A673 (cell line): Measurements from ENCODE around the gene HOXD8. TPM values are rescaled to one million over a fixed set of nuclear protein-coding genes. Genes with fewer than 3 reads are reported as not detected.

Source experiments
- BruUV-seq: library from RNA; stranded (reverse); fragments of 400-500 nt; replicated peaks from 2 replicates; lab custom pipeline; 2021; lab: Mats Ljungman, UMichigan
- CTCF ChIA-PET: fragments of 300-600 bp; sonication (Branson Sonifier 250); formaldehyde crosslinking; loops from one replicate; lab custom pipeline; 2022; ENCODE audit warnings: antibody characterized with exemption; lab: Charles Lee
- POLR2A ChIA-PET: fragments of 300-600 bp; sonication (Branson Sonifier 250); formaldehyde crosslinking; loops from one replicate; lab custom pipeline; 2022; ENCODE audit warnings: antibody characterized with exemption; ENCODE audit not compliant: low non-redundant PET; lab: Charles Lee
- DNase-seq: peaks from one replicate; pipeline ENCODE4 v3.0.0-alpha.2; 2015; ENCODE audit warnings: low spot score
- H3K27ac ChIP-seq: fragments of 200-600 bp; sonication (generic); 2 replicates; pipeline ENCODE4 v1.5.1; 2016; ENCODE audit warnings: mixed run types, low read depth, mild to moderate bottlenecking, mixed read lengths, antibody characterized with exemption, low read length; ENCODE audit not compliant: poor library complexity, severe bottlenecking
- H3K27me3 ChIP-seq: fragments of 200-600 bp; sonication (generic); replicated peaks from 2 replicates; pipeline ENCODE4 v1.6.1; 2017; ENCODE audit warnings: mixed run types, low read depth, mild to moderate bottlenecking, mixed read lengths, antibody characterized with exemption, low read length; ENCODE audit not compliant: insufficient read depth, poor library complexity
- H3K36me3 ChIP-seq: fragments of 200-600 bp; sonication (generic); 2 replicates; pipeline ENCODE4 v1.6.1; 2016; ENCODE audit warnings: mixed run types, mild to moderate bottlenecking, mixed read lengths, antibody characterized with exemption, low read length; ENCODE audit not compliant: insufficient read depth, poor library complexity, severe bottlenecking
- H3K4me1 ChIP-seq: fragments of 200-600 bp; sonication (generic); 2 replicates; pipeline ENCODE4 v1.6.1; 2017; ENCODE audit warnings: mixed run types, mild to moderate bottlenecking, mixed read lengths, antibody characterized with exemption, low read length; ENCODE audit not compliant: insufficient read depth, poor library complexity, severe bottlenecking
- H3K4me3 ChIP-seq: fragments of 200-600 bp; sonication (generic); 2 replicates; pipeline ENCODE4 v1.5.1; 2016; ENCODE audit warnings: low read depth, mixed run types, mild to moderate bottlenecking, mixed read lengths, low read length; ENCODE audit not compliant: poor library complexity, severe bottlenecking
- H3K9me3 ChIP-seq: fragments of 200-600 bp; sonication (generic); 2 replicates; pipeline ENCODE4 v1.6.1; 2016; ENCODE audit warnings: mixed run types, low read depth, mild to moderate bottlenecking, mixed read lengths, antibody characterized with exemption, low read length; ENCODE audit not compliant: poor library complexity, severe bottlenecking
- EZH2 ChIP-seq: fragments of 200-600 bp; sonication (generic); IDR thresholded peaks from 2 replicates; pipeline ENCODE4 v1.6.1; 2017; ENCODE audit warnings: borderline replicate concordance, low read depth, mild to moderate bottlenecking, mixed read lengths, antibody characterized with exemption, low read length; ENCODE audit not compliant: poor library complexity, severe bottlenecking
- intact Hi-C: fragments of 100-400 bp; cut with micrococcal nuclease; formaldehyde crosslinking; loops from one replicate; pipeline ENCODE4 v1.10.0; 2022; ENCODE audit not compliant: unreplicated experiment
- total RNA-seq: library from RNA; stranded (reverse); gene quantifications from 2 replicates; pipeline ENCODE4 v1.2.3, GENCODE V29; 2021
- TF ChIP-seq, protein P1 (sequence below): fragments of 300-800, 200-600 bp; sonication (generic); conservative IDR thresholded peaks from 2 replicates; pipeline ENCODE4 v1.5.1; 2017; ENCODE audit warnings: low read depth, mild to moderate bottlenecking, antibody characterized with exemption, low read length, moderate library complexity, mixed read lengths

Gene HOXD8
- total RNA-seq, 1 experiment from 2014 or later, result 56.8 TPM

DNA sequence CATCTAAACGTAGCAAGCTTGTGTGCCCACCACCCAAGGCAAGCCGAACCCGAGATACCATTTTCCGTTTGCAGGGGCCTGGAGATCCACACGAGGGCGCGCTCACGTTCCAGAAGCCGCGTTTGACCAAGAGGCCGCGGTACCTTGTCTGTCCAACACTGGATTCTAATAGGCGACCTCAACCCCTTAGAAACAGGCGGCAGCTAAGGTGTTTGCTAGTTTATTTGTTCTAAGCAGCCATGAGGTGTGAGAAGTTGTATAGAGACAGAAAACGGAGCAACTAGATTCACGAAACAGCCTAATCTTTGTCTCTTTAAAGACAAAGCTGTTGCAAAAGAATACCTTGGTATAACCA lies 18.2 kb upstream of the HOXD8 start:
- intact Hi-C loops, result no loop called here
- POLR2A ChIA-PET, result interaction anchor here (1.1 kb wide), 1 partner anchor 15 kb away, joined by 4 read pairs; no protein-coding TSS in a partner anchor
- no peaks in the 10 kb centered on the region for H3K27me3 ChIP-seq

DNA sequence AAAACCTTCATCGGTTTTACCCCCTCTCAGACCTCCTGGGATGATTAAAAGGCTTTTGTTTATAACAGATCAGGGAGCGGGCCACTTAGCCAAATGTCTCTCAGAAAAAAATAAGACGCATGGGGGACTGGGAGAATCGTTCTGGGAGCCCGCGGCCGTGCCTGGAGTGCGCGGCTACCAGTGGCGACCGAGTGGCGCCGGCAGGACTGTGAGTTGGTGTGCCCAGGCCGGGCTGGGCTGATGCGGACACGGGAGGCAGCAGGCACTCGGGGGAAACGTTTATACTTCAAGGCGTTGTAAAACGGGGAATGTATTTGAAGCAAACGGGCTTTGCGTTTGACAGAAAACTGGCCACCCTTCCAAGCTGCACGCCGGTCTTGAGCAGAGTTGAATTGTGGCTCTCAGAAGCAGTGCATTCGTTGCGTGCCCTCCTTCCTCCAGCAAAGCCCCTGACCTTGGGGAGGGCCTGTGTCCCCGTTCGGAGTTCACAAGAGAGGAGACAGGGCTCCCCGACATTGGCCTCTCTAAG lies 17.6 kb upstream of the HOXD8 start:
- TF ChIP-seq, protein P1, sequence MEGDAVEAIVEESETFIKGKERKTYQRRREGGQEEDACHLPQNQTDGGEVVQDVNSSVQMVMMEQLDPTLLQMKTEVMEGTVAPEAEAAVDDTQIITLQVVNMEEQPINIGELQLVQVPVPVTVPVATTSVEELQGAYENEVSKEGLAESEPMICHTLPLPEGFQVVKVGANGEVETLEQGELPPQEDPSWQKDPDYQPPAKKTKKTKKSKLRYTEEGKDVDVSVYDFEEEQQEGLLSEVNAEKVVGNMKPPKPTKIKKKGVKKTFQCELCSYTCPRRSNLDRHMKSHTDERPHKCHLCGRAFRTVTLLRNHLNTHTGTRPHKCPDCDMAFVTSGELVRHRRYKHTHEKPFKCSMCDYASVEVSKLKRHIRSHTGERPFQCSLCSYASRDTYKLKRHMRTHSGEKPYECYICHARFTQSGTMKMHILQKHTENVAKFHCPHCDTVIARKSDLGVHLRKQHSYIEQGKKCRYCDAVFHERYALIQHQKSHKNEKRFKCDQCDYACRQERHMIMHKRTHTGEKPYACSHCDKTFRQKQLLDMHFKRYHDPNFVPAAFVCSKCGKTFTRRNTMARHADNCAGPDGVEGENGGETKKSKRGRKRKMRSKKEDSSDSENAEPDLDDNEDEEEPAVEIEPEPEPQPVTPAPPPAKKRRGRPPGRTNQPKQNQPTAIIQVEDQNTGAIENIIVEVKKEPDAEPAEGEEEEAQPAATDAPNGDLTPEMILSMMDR, result no peak
- TF ChIP-seq EZH2, result no peak
- POLR2A ChIA-PET, result interaction anchor here (0.6 kb wide), 1 partner anchor 16 kb away, joined by 4 read pairs; no protein-coding TSS in a partner anchor

More for the DNA sequence above, 18.2 kb upstream of the HOXD8 start:
- CTCF ChIA-PET, result interaction anchor here (0.5 to 2.4 kb wide), 6 partner anchors 11 to 543 kb away, joined by 3 to 7 read pairs (median 4); partner anchors contain the start of gene HOXD9
- no TSS peak for BruUV-seq
- H3K27ac ChIP-seq, result peak overlapping the region; percentile 88
- no peaks in the 10 kb centered on the region for H3K9me3 ChIP-seq
- DNase-seq, result peak; percentile 91
- peak overlapping the region; percentile 73 for H3K4me3 ChIP-seq
- TF ChIP-seq, protein P1, result peak; percentile 96
- TF ChIP-seq EZH2, result no peak
- peaks cover 61% of the 10 kb centered on the region for H3K36me3 ChIP-seq
- H3K4me1 ChIP-seq, result peaks cover 3% of the 10 kb centered on the region

DNA sequence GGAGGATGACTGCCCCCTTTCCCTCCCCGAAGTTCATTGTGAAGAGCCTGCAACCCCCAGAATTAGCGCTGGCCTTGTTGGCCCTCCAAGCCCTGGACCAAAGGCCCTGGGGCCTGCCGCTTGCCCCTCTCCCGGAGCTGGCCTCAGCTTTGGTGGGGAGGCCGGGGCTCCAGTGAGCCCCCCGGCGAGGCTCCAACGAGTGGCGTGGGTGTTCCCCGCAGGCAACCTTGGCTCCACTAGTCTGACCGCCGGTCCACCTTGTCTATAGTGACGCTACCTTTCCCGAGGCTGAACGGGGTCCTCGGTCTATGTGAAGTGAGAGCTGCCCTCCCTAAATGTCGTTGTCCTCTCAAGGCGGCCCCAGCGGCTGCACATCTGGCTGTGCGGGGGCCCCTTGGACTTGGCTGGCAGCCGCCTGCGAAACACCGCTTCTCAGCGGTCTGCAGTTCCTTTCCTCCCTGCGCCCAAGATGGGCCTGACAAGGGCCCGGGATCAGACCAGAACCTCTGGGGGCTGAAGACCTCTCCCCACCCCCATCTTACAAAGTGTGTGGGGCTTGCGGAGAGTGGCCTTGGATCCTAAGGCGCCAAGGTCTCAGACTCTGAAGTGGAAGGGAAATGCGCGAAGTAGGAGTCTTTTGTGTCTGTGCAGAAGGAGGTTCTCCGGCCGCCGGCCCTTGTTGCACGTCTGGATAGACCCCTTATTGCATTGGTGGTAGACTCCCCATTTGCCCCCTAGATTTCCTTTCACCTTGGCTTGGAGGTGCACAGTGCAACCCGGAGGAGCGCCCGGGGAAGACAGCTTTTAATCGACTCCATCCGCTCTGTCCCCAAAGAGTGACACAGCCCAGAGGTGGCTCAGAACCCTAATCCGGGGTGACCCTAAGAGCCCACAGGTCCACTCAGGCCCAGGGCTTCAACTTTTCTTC lies 16.9 kb upstream of the HOXD8 start:
- ChIA-PET POLR2A (no interaction called here), CTCF (interaction anchor here (1.4 to 2.4 kb wide), 2 partner anchors 9 to 541 kb away, joined by 4 to 7 read pairs; partner anchors contain the start of gene HOXD9)
- no TSS peak for BruUV-seq
- Histone ChIP-seq H3K27me3 (no peaks in the 10 kb centered on the region), H3K27ac (peak overlapping the region; percentile 88), H3K9me3 (no peaks in the 10 kb centered on the region), H3K4me1 (peaks cover 13% of the 10 kb centered on the region), H3K36me3 (peaks cover 75% of the 10 kb centered on the region), H3K4me3 (peak overlapping the region; percentile 73)
- peak; percentile 39 for DNase-seq
- intact Hi-C loops, result no loop called here
- no peak for TF ChIP-seq EZH2
- TF ChIP-seq, protein P1, result no peak

More for the DNA sequence above, 17.6 kb upstream of the HOXD8 start:
- intact Hi-C loops, result no loop called here
- H3K9me3 ChIP-seq, result no peaks in the 10 kb centered on the region
- H3K27ac ChIP-seq, result peak overlapping the region; percentile 88
- H3K4me3 ChIP-seq, result peak overlapping the region; percentile 73
- DNase-seq, result no peak
- BruUV-seq, result no TSS peak
- peaks cover 67% of the 10 kb centered on the region for H3K36me3 ChIP-seq
- no peaks in the 10 kb centered on the region for H3K27me3 ChIP-seq
- CTCF ChIA-PET, result interaction anchor here (0.5 to 2.4 kb wide), 3 partner anchors 10 to 542 kb away, joined by 4 to 7 read pairs (median 5); partner anchors contain the start of gene HOXD9
- peaks cover 6% of the 10 kb centered on the region for H3K4me1 ChIP-seq
